Choroid plexus epithelial cell (primary cell): ENCODE data around the gene IL18BP.

Experiments used
- DNase-seq: peaks from one replicate; pipeline ENCODE4 v3.0.0-alpha.2; 2010; ENCODE audit warnings: low read depth
- H3K4me3 ChIP-seq: 2 replicates; pipeline ENCODE4 v1.5.1; 2011; ENCODE audit warnings: low read depth, mild to moderate bottlenecking, control low read depth, low read length, moderate library complexity
- TF ChIP-seq, protein P1 (sequence below): conservative IDR thresholded peaks from 2 replicates; pipeline ENCODE4 v1.5.1; 2011; ENCODE audit warnings: low read depth, mild to moderate bottlenecking, control low read depth, inconsistent platforms, low read length, moderate library complexity

IL18BP gene

GRCh38 chr11:72038491-72038890 lies 39.8 kb downstream of the IL18BP start:
- DNase-seq: peak; percentile 82
- H3K4me3 ChIP-seq: peak overlapping the region; percentile 67
- TF ChIP-seq, protein P1, sequence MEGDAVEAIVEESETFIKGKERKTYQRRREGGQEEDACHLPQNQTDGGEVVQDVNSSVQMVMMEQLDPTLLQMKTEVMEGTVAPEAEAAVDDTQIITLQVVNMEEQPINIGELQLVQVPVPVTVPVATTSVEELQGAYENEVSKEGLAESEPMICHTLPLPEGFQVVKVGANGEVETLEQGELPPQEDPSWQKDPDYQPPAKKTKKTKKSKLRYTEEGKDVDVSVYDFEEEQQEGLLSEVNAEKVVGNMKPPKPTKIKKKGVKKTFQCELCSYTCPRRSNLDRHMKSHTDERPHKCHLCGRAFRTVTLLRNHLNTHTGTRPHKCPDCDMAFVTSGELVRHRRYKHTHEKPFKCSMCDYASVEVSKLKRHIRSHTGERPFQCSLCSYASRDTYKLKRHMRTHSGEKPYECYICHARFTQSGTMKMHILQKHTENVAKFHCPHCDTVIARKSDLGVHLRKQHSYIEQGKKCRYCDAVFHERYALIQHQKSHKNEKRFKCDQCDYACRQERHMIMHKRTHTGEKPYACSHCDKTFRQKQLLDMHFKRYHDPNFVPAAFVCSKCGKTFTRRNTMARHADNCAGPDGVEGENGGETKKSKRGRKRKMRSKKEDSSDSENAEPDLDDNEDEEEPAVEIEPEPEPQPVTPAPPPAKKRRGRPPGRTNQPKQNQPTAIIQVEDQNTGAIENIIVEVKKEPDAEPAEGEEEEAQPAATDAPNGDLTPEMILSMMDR: no peak

DNA sequence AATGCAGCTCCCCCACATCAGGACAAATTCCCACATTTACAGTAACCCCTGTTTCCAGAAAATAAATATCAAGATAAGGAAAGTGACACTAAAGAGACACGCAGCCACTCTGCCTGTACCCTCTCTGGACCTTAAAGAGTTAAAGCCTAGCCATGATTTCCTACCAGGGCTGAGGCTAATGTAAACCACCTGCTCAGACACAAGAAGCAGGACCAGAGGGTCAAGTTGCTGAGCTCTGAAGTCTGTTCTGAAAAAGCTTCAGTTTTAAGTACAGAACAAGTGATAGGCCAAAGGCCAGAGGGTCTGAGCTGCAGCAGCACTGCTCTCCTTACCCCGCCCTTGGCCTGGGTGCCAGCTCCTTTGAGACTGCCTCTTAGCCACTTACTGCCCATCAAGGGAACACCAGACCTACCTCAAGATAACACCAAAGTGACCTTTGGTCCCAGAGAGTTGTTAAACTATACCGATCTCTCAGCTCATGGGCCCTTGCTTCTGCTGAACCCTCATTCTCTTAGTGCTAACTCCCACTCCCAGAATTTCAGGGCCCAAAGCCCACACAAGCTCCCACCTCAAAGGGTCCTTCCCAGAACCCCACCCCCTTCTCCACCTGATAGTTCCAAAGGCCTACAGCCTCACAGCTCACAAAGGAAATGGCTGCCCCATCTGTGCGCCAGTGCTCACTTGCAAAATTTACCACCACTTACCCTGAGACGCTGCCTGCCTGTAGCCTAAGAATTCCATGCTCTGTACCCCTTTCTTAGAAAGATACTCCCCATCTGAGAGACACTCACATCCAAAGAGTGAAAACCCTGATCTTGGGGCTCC lies 40.5 kb downstream of the IL18BP start:
- TF ChIP-seq, protein P1: no peak
- DNase-seq: peak; percentile 58
- peak overlapping the region; percentile 67 for H3K4me3 ChIP-seq

DNA sequence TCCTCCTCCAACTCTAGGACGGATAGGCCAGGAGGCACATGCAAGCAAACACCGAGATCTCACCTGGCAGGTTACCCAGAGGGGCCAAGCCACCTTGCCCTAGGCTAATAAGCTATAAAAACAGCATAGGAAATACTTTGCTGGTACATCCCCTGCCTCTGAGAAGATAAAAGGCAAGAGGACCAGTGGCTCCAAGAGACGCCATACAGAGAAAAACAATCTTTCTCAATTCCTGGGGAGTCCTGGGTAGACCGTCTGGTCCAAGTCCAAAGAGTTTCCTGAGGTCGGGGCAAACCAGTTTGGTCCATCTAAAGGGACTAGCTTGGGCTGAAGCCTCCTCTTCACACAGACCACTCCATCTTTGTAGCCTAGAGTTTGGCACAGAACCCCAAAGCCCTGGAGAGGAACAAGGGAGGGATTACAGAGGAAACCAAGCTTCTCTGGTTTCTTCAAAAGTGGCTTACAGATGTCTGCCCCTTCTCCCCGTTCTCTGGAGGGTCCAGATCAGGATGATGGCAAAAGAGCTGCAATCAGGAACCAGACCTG lies 41.2 kb downstream of the IL18BP start:
- DNase-seq: no peak
- peak overlapping the region; percentile 67 for H3K4me3 ChIP-seq
- TF ChIP-seq, protein P1: no peak

- peak; percentile 96 for DNase-seq
- TF ChIP-seq, protein P1: no peak
- H3K4me3 ChIP-seq: peak overlapping the region; percentile 67
Observed at GRCh38 chr11:72040491-72041363, 42.0 kb downstream of the IL18BP start.

DNA sequence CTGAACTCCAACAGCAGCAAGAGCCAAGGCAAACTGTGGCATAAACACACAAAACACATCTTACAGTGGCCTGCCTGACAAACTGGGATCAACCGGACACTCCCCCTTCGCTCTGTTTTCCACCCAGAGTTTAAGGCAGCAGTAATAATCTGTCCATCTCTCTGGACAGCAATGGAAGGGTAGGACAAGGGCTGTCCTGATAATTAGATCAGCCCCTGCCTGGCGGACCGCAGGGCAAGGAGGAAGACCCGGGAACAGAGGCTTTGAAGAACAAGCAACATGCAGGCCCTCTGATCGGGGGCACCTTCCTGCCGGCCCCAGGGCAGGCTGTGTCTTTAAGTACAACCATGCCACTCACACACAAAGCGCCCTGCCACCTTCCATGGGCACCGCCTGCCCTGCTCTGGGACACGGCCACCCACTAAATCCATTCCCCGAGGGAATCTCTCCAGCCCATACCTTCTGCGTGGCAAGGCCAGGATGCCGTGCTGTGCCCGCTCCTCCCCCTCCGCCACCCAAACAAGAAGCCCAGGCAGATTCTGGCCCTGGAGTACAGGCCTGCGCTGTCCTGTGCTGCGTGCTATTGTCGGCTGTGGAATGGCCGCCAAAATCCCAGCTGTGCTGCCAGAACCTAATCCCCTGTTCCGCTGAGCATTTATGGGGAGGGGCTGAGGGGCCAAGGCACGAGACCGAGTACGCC lies 42.8 kb downstream of the IL18BP start:
- peak overlapping the region; percentile 67 for H3K4me3 ChIP-seq
- TF ChIP-seq, protein P1: no peak

DNA sequence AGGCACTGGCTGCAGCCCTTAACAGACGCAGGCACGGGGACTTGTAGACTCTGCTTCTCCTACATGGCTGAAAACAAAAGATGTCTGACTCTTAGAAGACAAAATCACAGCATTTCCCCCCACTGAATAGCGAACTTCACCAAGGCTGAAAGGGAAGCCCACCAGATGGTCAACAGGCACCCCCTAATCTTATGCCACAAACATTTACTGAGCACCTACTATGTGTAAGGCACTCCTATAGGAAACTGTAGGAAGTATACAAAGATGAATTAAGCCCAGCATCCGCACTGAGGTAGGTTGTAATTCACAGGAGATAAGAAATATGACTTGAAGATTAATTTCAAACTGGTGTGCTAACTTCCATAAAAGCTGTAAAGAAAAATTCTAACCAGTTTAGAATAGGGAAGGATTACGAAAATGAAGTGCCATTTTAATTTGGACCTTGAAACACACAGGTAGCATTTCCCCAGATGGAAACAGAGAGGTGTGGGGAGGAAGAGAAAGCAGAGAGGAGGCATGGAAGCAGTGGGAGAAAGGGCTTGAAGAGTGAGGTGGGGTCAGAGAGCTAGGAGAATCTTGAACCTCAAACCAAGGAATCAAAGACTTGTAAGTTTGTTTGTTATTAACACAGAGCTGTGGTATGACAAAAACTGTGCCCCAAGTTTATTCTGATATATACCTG lies 43.5 kb downstream of the IL18BP start:
- DNase-seq: no peak
- H3K4me3 ChIP-seq: peak overlapping the region; percentile 67
- TF ChIP-seq, protein P1: no peak

More for the DNA sequence above, 42.8 kb downstream of the IL18BP start:
- DNase-seq: peak; percentile 78
